ENCODE results near the gene NCAM2. TPM values are rescaled to one million over a fixed set of nuclear protein-coding genes. Genes with fewer than 3 reads are reported as not detected.

NCAM2 gene
- total and polyA plus RNA-seq, 2 experiments from 2014 or later = 0.36 to 0.83 TPM

GRCh38 chr21:21029164-21029563, 31.0 kb downstream of the NCAM2 start:
- Mint-ChIP-seq H3K27me3 (ENCODE audit: insufficient read depth, low read depth, poor library complexity) (no peaks in the 10 kb centered on the region), H3K36me3 (ENCODE audit: low read depth) (no peaks in the 10 kb centered on the region), H3K9me3 (no peaks in the 10 kb centered on the region), H3K4me3 (no peak overlapping the region), H3K4me1 (peaks cover 8% of the 10 kb centered on the region; the same call in 2 of the 3 replicates), H3K27ac (peak overlapping the region; percentile 79; the same call in 1 of the 2 replicates)
- no peaks in the 10 kb centered on the region for H3K27me3 ChIP-seq (ENCODE audit: insufficient read depth)
- H3K4me2 ChIP-seq = no peak overlapping the region
- ATAC-seq = no peak
- no peak overlapping the region for H3K4me3 ChIP-seq
- no peaks in the 10 kb centered on the region for H4K20me1 ChIP-seq (replicated peaks; ENCODE audit: insufficient read depth)
- H3K4me1 ChIP-seq (ENCODE audit: insufficient read depth) = no peaks in the 10 kb centered on the region; the same call in 1 of the 2 replicates
- no peaks in the 10 kb centered on the region for H3K36me3 ChIP-seq (ENCODE audit: insufficient read depth)
- TF ChIP-seq STAT1 (IDR thresholded peaks at IDR 0.05; ENCODE audit: unreplicated experiment) (no peak), NANOG (IDR thresholded peaks at IDR 0.05; ENCODE audit: borderline replicate concordance) (no peak), CTCF (conservative IDR thresholded peaks at IDR 0.05; ENCODE audit: low read depth in 2 of 2) (no peak), EZH2phosphoT487 (IDR thresholded peaks at IDR 0.05; ENCODE audit: unreplicated experiment) (no peak), ETS1 (IDR thresholded peaks at IDR 0.05) (no peak), CREB1 (CRISPR knock-in tag; IDR thresholded peaks at IDR 0.05; ENCODE audit: low read depth) (no peak), REST (IDR thresholded peaks at IDR 0.05; ENCODE audit: unreplicated experiment) (no peak), POLR2AphosphoS5 (IDR thresholded peaks at IDR 0.05; ENCODE audit: low read depth) (no peak), ZNF114 (CRISPR knock-in tag; IDR thresholded peaks at IDR 0.05) (no peak), ZNF331 (CRISPR knock-in tag; IDR thresholded peaks at IDR 0.05; ENCODE audit: low read depth) (no peak), ZNF462 (CRISPR knock-in tag; IDR thresholded peaks at IDR 0.05) (no peak), EZH2 (IDR thresholded peaks at IDR 0.05; ENCODE audit: low read depth, unreplicated experiment) (no peak), JUNB (IDR thresholded peaks at IDR 0.05; ENCODE audit: unreplicated experiment) (no peak)
- H3F3A ChIP-seq (replicated peaks; ENCODE audit: low read depth) = no peaks in the 10 kb centered on the region
- no peak overlapping the region for H2AFZ ChIP-seq
- H3K9me2 ChIP-seq (ENCODE audit: insufficient read depth) = no peaks in the 10 kb centered on the region
- no peak overlapping the region for H3K27ac ChIP-seq (ENCODE audit: low read depth)
- peak; percentile 22 for DNase-seq (ENCODE audit: low spot score)
- no peaks in the 10 kb centered on the region for H3K79me2 ChIP-seq (replicated peaks; ENCODE audit: insufficient read depth)

All from GM23338 (cell line).